ENCODE data around the gene AATF.
"Not testable (repeated sequence)": the region's sequence is repeated elsewhere in the genome, so short reads cannot be mapped to it uniquely, and the experiment has no call there.

AATF gene

GRCh38 chr17:37047631-37048104 is 98.9 kb downstream of the AATF start:
- DNase-seq (ENCODE audit: low read depth in 2 of 2), result peak; percentile 67 to 72

DNA sequence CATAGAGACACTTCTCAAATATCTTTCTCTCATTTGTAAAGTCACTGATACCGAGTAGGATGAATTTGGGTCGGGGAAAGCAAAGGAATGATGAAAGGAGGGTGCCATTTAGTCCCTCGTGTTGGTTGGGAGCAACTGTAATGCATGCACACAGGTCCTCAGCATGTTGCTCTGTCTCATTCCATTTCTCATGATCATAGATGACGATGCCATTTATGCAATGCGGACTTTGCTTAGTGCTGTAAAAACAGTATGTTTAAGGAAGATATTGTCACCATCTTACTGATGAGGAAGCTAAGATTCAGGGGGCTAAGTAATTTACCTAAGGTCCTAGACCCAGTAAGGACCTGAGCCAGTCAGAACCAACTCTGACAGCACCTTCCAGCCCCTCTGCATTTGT is 100.1 kb downstream of the AATF start:
- no peak for DNase-seq (ENCODE audit: low read depth in 2 of 2)

- no peak for DNase-seq (ENCODE audit: low read depth in 2 of 2)
Measured at GRCh38 chr17:37050920-37051319, 102.2 kb downstream of the AATF start.

DNA sequence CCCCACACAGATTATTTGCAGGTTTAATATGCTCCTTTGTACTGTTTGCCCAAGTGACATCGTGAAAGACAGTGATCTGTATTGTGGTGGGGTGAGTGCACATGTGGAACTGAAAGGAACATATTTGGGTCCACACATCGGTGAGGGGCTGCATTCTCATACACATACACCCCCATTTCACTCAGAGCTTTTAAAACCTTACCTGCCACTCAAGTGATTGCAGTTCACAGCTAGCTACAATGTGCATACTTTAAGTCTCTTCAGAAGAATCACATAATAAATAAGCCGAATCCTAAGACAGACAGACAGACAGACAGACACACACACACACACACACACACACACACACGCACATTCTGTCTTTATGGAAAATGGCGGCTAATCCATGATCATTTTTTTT is 102.6 kb downstream of the AATF start:
- no peak for DNase-seq (ENCODE audit: low read depth in 2 of 2)

DNA sequence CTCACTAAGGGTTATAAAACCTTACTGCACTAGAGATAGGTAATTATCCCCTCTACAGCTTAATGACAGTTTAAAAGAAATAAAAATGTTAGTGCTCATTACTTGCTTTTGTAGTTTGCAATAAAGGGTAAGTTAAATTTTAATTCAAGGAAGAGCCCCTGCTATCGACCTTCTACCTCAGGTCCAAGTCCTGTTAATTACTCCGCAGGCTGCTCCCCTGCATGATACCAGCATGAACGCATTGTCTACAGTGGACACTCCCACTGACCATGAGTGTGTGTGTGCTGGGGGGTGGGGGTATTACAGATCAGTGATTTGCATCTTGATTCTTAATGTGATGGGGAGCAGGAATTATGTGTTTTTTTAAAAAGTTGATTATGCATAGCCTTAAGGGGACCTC is 103.1 kb downstream of the AATF start:
- DNase-seq (ENCODE audit: low read depth in 2 of 2), result no peak

GRCh38 chr17:37052450-37052849 is 103.7 kb downstream of the AATF start:
- no peak for DNase-seq (ENCODE audit: low read depth in 2 of 2)

GRCh38 chr17:37054894-37055293 is 106.1 kb downstream of the AATF start:
- no peak for DNase-seq (ENCODE audit: low read depth in 2 of 2)

- no peak for DNase-seq (ENCODE audit: low read depth in 2 of 2)
Measured at GRCh38 chr17:37056622-37057021, 107.9 kb downstream of the AATF start.

DNA sequence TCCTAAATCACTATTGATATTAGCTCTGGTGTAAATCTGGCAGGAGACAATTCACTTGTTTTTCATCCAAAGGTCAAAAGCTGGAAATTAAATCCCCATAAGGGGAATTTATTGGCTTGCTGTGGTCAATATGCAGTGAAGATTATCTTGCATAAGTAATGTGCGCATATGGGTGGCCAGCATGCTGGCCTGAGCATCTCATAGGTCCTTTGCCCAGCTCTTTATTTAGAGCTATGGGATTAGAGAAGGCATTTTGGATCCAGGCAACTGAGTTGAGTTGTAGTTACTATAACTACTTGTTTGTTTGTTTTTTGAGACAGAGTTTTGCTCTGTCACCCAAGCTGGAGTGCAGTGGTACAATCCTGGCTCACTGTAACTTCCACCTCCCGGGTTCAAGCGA is 110.7 kb downstream of the AATF start:
- no peak for DNase-seq (ENCODE audit: low read depth in 2 of 2)

DNA sequence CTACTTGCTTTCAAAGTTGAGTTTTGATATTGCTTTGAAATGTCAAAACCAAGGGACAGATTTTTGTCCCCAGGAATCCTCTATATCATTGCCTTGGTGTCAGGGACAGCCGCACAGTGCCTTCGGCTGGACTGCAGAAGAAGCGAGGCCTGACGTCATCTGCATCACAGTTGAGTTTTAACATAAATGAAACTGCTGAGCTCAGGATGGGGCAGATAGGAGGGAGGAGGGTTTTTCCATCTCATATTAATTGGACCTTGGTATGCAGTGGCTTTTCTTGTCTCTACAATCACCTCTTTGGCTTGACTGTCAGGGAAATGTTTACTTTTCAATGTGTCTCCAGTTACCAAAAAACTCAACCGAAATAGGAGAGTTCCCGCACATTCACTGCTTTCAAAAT is 111.3 kb downstream of the AATF start:
- no peak for DNase-seq (ENCODE audit: low read depth in 2 of 2)

- DNase-seq (ENCODE audit: low read depth in 2 of 2), result no peak
Measured at GRCh38 chr17:37060928-37061327, 112.2 kb downstream of the AATF start.

DNA sequence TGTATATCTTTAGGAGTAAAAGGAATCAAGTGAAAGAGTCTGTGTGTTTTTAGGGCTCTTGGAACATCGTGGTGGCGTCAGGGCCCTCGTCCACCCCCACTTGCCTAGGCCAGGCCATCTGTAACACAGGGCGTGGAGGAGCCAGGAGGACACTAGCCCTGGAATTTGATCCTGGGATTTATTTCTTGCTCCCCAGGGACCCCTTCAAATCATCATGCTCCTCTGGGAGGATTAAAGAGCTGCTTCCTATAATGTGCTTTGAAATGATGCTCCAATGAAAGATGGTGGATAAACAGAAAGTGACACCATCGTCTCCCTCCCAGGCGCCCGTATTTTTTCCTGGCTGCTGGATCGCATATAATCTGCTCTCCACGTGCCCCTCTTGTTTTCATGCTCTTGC is 113.3 kb downstream of the AATF start:
- DNase-seq (ENCODE audit: low read depth in 2 of 2), result no peak

- no peak for DNase-seq (ENCODE audit: low read depth in 2 of 2)
Measured at GRCh38 chr17:37064206-37064605, 115.5 kb downstream of the AATF start.

GRCh38 chr17:37064956-37065355 is 116.2 kb downstream of the AATF start:
- no peak for DNase-seq (ENCODE audit: low read depth in 2 of 2)

- no peak for DNase-seq (ENCODE audit: low read depth in 2 of 2)
Measured at GRCh38 chr17:37065486-37066321, 117.0 kb downstream of the AATF start.

GRCh38 chr17:37066322-37067255 is 117.8 kb downstream of the AATF start:
- no peak for DNase-seq (ENCODE audit: low read depth in 2 of 2)

- no peak for DNase-seq (ENCODE audit: low read depth in 2 of 2)
Measured at GRCh38 chr17:37067555-37068111, 118.9 kb downstream of the AATF start.

- no peak for DNase-seq (ENCODE audit: low read depth in 2 of 2)
Measured at GRCh38 chr17:37068266-37068665, 119.5 kb downstream of the AATF start.

DNA sequence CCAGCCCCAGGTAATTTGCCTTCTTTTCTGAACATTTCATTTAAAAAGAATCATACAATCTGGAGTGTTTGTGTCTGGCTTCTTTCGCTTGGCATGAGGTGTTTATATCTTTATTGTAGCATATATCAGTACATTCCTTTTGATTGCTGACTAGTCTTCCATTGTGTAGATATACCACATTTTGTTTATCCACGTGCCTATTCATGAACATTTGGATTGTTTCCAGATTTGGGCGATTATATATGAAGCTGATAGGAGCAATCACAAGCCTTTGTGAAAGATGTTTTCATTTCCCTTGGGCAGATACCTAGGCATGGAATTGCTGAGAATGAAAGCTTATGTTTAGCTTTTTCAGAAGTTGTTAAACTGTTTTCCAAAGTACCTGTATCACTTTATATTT is 120.3 kb downstream of the AATF start:
- no peak for DNase-seq (ENCODE audit: low read depth in 2 of 2)

DNA sequence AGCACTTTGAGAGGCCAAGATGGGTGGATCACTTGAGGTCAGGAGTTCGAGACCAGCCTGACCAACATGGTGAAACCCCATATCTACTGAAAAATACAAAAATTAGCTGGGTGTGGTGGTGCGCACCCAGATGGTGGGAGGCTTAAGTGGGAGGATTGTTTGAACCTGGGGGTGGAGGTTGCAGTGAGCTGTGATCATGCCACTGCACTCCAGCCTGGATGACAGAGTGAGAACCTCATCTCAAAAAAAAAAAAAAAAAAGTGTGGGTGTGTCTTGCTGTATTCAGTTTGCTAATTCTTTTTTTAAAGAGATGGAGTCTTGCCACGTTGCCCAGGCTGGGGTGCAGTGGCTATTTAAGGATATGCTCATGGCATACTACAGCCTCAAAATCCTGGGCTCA is 124.7 kb downstream of the AATF start:
- not testable (repeated sequence) for DNase-seq (ENCODE audit: low read depth in 2 of 2)

GRCh38 chr17:37079065-37079708 is 130.4 kb downstream of the AATF start:
- no peak for DNase-seq (ENCODE audit: low read depth in 2 of 2)

- no peak for DNase-seq (ENCODE audit: low read depth in 2 of 2)
Measured at GRCh38 chr17:37079735-37080134, 131.0 kb downstream of the AATF start.
